MCF 10A (cell line): Measurements from ENCODE around the gene SEMA3C. TPM values are rescaled to one million over a fixed set of nuclear protein-coding genes. Genes with fewer than 3 reads are reported as not detected.

Experiments
- BruUV-seq: library from RNA; stranded (reverse); fragments of 400-500 nt; replicated peaks from 2 replicates; lab custom pipeline; 2021; lab: Mats Ljungman, UMichigan
- CTCF ChIA-PET: fragments of 300-600 bp; sonication (Branson Sonifier 250); formaldehyde crosslinking; extraction: SDS; loops from one replicate; lab custom pipeline; 2021; ENCODE audit warnings: antibody characterized with exemption, inconsistent platforms; lab: Yijun Ruan, JAX
- POLR2A ChIA-PET: fragments of 300-600, 350-650 bp; sonication (Branson Sonifier 250); formaldehyde crosslinking; extraction: SDS; loops from one replicate; lab custom pipeline; 2020; ENCODE audit warnings: antibody characterized with exemption, inconsistent platforms; lab: Yijun Ruan, JAX
- DNase-seq: peaks from one replicate; pipeline ENCODE4 v3.0.0-alpha.2; 2018; ENCODE audit not compliant: unreplicated experiment
- H3K27ac Mint-ChIP-seq: one replicate; pipeline ENCODE4 v1.8.0; 2022; ENCODE audit warnings: mild to moderate bottlenecking, low read depth, mixed read lengths; ENCODE audit not compliant: unreplicated experiment
- H3K27me3 Mint-ChIP-seq: one replicate; pipeline ENCODE4 v1.8.0; 2022; ENCODE audit warnings: mixed read lengths; ENCODE audit not compliant: insufficient read depth, unreplicated experiment
- H3K36me3 Mint-ChIP-seq: one replicate; pipeline ENCODE4 v1.8.0; 2022; ENCODE audit warnings: mild to moderate bottlenecking, moderate library complexity, mixed read lengths; ENCODE audit not compliant: insufficient read depth, unreplicated experiment
- H3K4me1 Mint-ChIP-seq: one replicate; pipeline ENCODE4 v1.8.0; 2022; ENCODE audit warnings: mixed read lengths; ENCODE audit not compliant: insufficient read depth, unreplicated experiment
- H3K4me3 Mint-ChIP-seq: one replicate; pipeline ENCODE4 v1.8.0; 2022; ENCODE audit warnings: mild to moderate bottlenecking, moderate library complexity, mixed read lengths; ENCODE audit not compliant: unreplicated experiment
- H3K9me3 Mint-ChIP-seq: one replicate; pipeline ENCODE4 v1.8.0; 2022; ENCODE audit warnings: mixed read lengths; ENCODE audit not compliant: unreplicated experiment
- CTCF ChIP-seq: fragments of 200-600 bp; IDR thresholded peaks from one replicate; pipeline ENCODE4 v1.8.0; 2022; ENCODE audit warnings: antibody characterized with exemption, mild to moderate bottlenecking; ENCODE audit not compliant: unreplicated experiment
- intact Hi-C: fragments of 100-400 bp; cut with micrococcal nuclease; formaldehyde crosslinking; loops from 2 replicates; pipeline ENCODE4 v1.14.1; 2022
- total RNA-seq: library from RNA; stranded (reverse); gene quantifications from 2 replicates; pipeline ENCODE4 v1.2.3, GENCODE V29; 2022

SEMA3C gene
- total RNA-seq, 1 experiment from 2014 or later, result 140 TPM

GRCh38 chr7:80889525-80889924, 29.3 kb downstream of the SEMA3C start:
- ChIA-PET POLR2A (no interaction called here), CTCF (no interaction called here)
- no peak overlapping the region for H3K4me3 Mint-ChIP-seq
- intact Hi-C loops, result no loop called here
- H3K27me3 Mint-ChIP-seq, result no peaks in the 10 kb centered on the region
- no TSS peak for BruUV-seq
- TF ChIP-seq CTCF, result no peak
- peaks cover 18% of the 10 kb centered on the region for H3K4me1 Mint-ChIP-seq
- no peaks in the 10 kb centered on the region for H3K9me3 Mint-ChIP-seq
- no peak for DNase-seq
- H3K27ac Mint-ChIP-seq, result no peak overlapping the region
- H3K36me3 Mint-ChIP-seq, result peaks cover 8% of the 10 kb centered on the region

- intact Hi-C loops, result no loop called here
- TF ChIP-seq CTCF, result no peak
- no peak for DNase-seq
- ChIA-PET CTCF (interaction anchor here (0.9 to 1.0 kb wide), 4 partner anchors 9 to 33 kb away, joined by 3 to 6 read pairs (median 3); partner anchors contain the start of gene SEMA3C), POLR2A (interaction anchor here (0.6 to 6.4 kb wide), 14 partner anchors 12 to 821 kb away, joined by 3 to 70 read pairs (median 4); partner anchors contain the start of gene SEMA3C)
- no TSS peak for BruUV-seq
- Mint-ChIP-seq H3K27me3 (no peaks in the 10 kb centered on the region), H3K27ac (no peak overlapping the region), H3K9me3 (no peaks in the 10 kb centered on the region), H3K4me1 (peaks cover 30% of the 10 kb centered on the region), H3K4me3 (no peak overlapping the region), H3K36me3 (peaks cover 13% of the 10 kb centered on the region)
These were observed 33.1 kb downstream of the SEMA3C start for GRCh38 chr7:80885757-80886156.

GRCh38 chr7:80884511-80885195, 34.2 kb downstream of the SEMA3C start:
- H3K27me3 Mint-ChIP-seq, result no peaks in the 10 kb centered on the region
- no peaks in the 10 kb centered on the region for H3K9me3 Mint-ChIP-seq
- CTCF ChIA-PET, result interaction anchor here (0.9 to 1.9 kb wide), 3 partner anchors 10 to 33 kb away, joined by 3 to 6 read pairs (median 4); no protein-coding TSS in a partner anchor
- no peak for DNase-seq
- no peak for TF ChIP-seq CTCF
- H3K4me1 Mint-ChIP-seq, result peaks cover 34% of the 10 kb centered on the region
- no TSS peak for BruUV-seq
- POLR2A ChIA-PET, result interaction anchor here (0.7 to 6.4 kb wide), 15 partner anchors 8 to 741 kb away, joined by 3 to 70 read pairs (median 5); partner anchors contain the start of gene SEMA3C
- peak overlapping the region; percentile 10 for H3K27ac Mint-ChIP-seq
- peaks cover 19% of the 10 kb centered on the region for H3K36me3 Mint-ChIP-seq
- intact Hi-C loops, result no loop called here
- no peak overlapping the region for H3K4me3 Mint-ChIP-seq

GRCh38 chr7:80883154-80884025, 35.5 kb downstream of the SEMA3C start:
- TF ChIP-seq CTCF, result no peak
- no peaks in the 10 kb centered on the region for H3K9me3 Mint-ChIP-seq
- H3K4me3 Mint-ChIP-seq, result peak overlapping the region; percentile 3
- DNase-seq, result peak; percentile 98
- no peaks in the 10 kb centered on the region for H3K27me3 Mint-ChIP-seq
- no TSS peak for BruUV-seq
- CTCF ChIA-PET, result interaction anchor here (0.6 to 1.9 kb wide), 5 partner anchors 19 to 89 kb away, joined by 3 to 4 read pairs (median 4); no protein-coding TSS in a partner anchor
- POLR2A ChIA-PET, result interaction anchor here (0.6 to 6.4 kb wide), 16 partner anchors 9 to 290 kb away, joined by 3 to 70 read pairs (median 5); partner anchors contain the start of gene SEMA3C
- intact Hi-C loops, result loop anchor here (1.0 kb wide), 1 partner anchor 35 kb away; no protein-coding TSS in a partner anchor
- peak overlapping the region; percentile 10 for H3K27ac Mint-ChIP-seq
- H3K36me3 Mint-ChIP-seq, result peaks cover 23% of the 10 kb centered on the region
- H3K4me1 Mint-ChIP-seq, result peaks cover 35% of the 10 kb centered on the region
